MM.1S (cell line): ENCODE data around the gene AKAP6.

Experiments
- DNase-seq: peaks from one replicate; pipeline ENCODE4 v3.0.0-alpha.2; 2015
- H2AFZ ChIP-seq: fragments of 300-600 bp; sonication (generic); 2 replicates; pipeline ENCODE4 v1.6.0; 2016; ENCODE audit warnings: antibody characterized with exemption, low read length
- H3F3A ChIP-seq: fragments of 300-600 bp; sonication (generic); 2 replicates; pipeline ENCODE4 v1.6.1; 2016; ENCODE audit warnings: mild to moderate bottlenecking, antibody characterized with exemption, low read length, moderate library complexity, mixed read lengths; ENCODE audit not compliant: insufficient read depth
- H3K27ac ChIP-seq: fragments of 300-600 bp; sonication (generic); 2 replicates; pipeline ENCODE4 v1.5.1; 2016; ENCODE audit warnings: mild to moderate bottlenecking, low read length
- H3K27me3 ChIP-seq: fragments of 300-600 bp; sonication (generic); replicated peaks from 2 replicates; pipeline ENCODE4 v1.6.0; 2016; ENCODE audit warnings: low read length; ENCODE audit not compliant: insufficient read depth
- H3K36me3 ChIP-seq: fragments of 300-600 bp; sonication (generic); replicated peaks from 2 replicates; pipeline ENCODE4 v1.6.1; 2016; ENCODE audit warnings: mild to moderate bottlenecking, low read length, mixed read lengths; ENCODE audit not compliant: insufficient read depth
- H3K4me1 ChIP-seq: fragments of 300-600 bp; sonication (generic); 2 replicates; pipeline ENCODE4 v1.6.1; 2016; ENCODE audit warnings: low read length, mixed read lengths
- H3K4me2 ChIP-seq: fragments of 300-600 bp; sonication (generic); 2 replicates; pipeline ENCODE4 v1.6.0; 2016; ENCODE audit warnings: low read depth, low read length
- H3K4me3 ChIP-seq: fragments of 300-600 bp; sonication (generic); 2 replicates; pipeline ENCODE4 v1.5.1; 2016; ENCODE audit warnings: low read length, mixed read lengths
- H3K79me2 ChIP-seq: fragments of 300-600 bp; sonication (generic); 2 replicates; pipeline ENCODE4 v1.6.1; 2016; ENCODE audit warnings: mixed run types, low read length, mixed read lengths
- H3K9ac ChIP-seq: fragments of 300-600 bp; sonication (generic); 2 replicates; pipeline ENCODE4 v1.6.1; 2016; ENCODE audit warnings: low read length, mixed read lengths
- H3K9me2 ChIP-seq: fragments of 300-600 bp; sonication (generic); replicated peaks from 2 replicates; pipeline ENCODE4 v1.6.1; 2016; ENCODE audit warnings: mild to moderate bottlenecking, low read length, mixed read lengths; ENCODE audit not compliant: insufficient read depth
- H3K9me3 ChIP-seq: fragments of 300-600 bp; sonication (generic); replicated peaks from 2 replicates; pipeline ENCODE4 v1.6.1; 2016; ENCODE audit warnings: mild to moderate bottlenecking, low read length, mixed read lengths; ENCODE audit not compliant: insufficient read depth
- H4K20me1 ChIP-seq: fragments of 300-600 bp; sonication (generic); 2 replicates; pipeline ENCODE4 v1.6.1; 2016; ENCODE audit warnings: mild to moderate bottlenecking, low read length, moderate library complexity, mixed read lengths; ENCODE audit not compliant: insufficient read depth
- EZH2 ChIP-seq: fragments of 300-600 bp; sonication (generic); optimal IDR thresholded peaks from 2 replicates; pipeline ENCODE3; 2017; ENCODE audit warnings: low read depth, mild to moderate bottlenecking, antibody characterized with exemption, low read length, mixed read lengths
- EZH2phosphoT487 ChIP-seq: fragments of 300-600 bp; sonication (generic); IDR thresholded peaks from 2 replicates; pipeline ENCODE4 v1.6.1; 2018; ENCODE audit warnings: antibody characterized with exemption, low read length
- TF ChIP-seq, protein P1 (sequence below): fragments of 300-600 bp; sonication (generic); IDR thresholded peaks from 2 replicates; pipeline ENCODE4 v1.5.1; 2016; ENCODE audit warnings: antibody characterized with exemption, low read length, mixed read lengths

AKAP6 gene

DNA sequence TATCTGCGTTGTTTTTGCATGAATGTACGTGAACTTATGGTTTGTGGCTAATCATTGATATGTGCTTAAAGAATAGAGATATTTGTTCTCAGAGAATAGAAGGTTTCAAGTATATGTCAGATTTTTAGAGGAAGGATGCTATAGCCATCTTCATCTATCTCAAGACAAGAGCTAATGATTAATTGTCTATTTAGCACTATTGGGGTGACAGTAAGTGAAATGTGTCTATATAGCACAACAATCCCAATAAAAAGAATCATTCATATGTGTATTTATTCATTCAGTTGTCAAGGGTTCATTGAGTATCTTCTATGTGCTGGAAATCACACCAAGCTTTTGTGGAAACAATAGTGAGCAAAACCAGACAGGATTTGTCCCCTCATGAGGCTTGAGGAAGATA, 310.1 kb downstream of the AKAP6 start:
- Histone ChIP-seq H3K4me3 (no peak overlapping the region), H3K4me2 (no peak overlapping the region), H3K27ac (no peak overlapping the region), H3K36me3 (no peaks in the 10 kb centered on the region), H3F3A (no peaks in the 10 kb centered on the region), H3K9me3 (no peaks in the 10 kb centered on the region), H3K9ac (no peak overlapping the region), H3K4me1 (no peaks in the 10 kb centered on the region), H3K79me2 (no peaks in the 10 kb centered on the region), H3K9me2 (no peaks in the 10 kb centered on the region), H2AFZ (no peak overlapping the region), H4K20me1 (no peaks in the 10 kb centered on the region), H3K27me3 (no peaks in the 10 kb centered on the region)
- DNase-seq: no peak
- TF ChIP-seq EZH2phosphoT487 (no peak), EZH2 (no peak)
- TF ChIP-seq, protein P1, sequence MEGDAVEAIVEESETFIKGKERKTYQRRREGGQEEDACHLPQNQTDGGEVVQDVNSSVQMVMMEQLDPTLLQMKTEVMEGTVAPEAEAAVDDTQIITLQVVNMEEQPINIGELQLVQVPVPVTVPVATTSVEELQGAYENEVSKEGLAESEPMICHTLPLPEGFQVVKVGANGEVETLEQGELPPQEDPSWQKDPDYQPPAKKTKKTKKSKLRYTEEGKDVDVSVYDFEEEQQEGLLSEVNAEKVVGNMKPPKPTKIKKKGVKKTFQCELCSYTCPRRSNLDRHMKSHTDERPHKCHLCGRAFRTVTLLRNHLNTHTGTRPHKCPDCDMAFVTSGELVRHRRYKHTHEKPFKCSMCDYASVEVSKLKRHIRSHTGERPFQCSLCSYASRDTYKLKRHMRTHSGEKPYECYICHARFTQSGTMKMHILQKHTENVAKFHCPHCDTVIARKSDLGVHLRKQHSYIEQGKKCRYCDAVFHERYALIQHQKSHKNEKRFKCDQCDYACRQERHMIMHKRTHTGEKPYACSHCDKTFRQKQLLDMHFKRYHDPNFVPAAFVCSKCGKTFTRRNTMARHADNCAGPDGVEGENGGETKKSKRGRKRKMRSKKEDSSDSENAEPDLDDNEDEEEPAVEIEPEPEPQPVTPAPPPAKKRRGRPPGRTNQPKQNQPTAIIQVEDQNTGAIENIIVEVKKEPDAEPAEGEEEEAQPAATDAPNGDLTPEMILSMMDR: no peak

DNA sequence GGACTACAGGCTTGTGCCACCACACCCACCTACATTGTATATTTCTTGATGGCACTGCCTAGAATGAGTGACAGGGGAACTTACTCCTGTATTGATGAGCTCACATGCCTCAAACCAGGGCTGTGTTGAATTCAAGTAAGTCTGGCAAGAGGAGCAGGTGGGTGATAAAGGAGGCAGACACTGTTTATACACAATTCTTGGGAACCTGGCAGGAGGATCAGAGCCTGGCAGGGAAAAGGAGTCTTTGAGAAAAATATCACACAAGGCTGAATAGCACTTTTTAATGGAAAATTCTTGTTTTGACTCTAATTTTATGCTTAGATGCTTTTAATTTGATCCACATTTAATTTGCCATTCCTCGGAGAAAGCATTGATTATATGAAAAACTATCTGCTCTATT, 316.5 kb downstream of the AKAP6 start:
- TF ChIP-seq EZH2: no peak
- H3K4me3 ChIP-seq: no peak overlapping the region
- no peak overlapping the region for H2AFZ ChIP-seq
- no peaks in the 10 kb centered on the region for H3K9me2 ChIP-seq
- no peak overlapping the region for H3K4me2 ChIP-seq
- no peaks in the 10 kb centered on the region for H3K79me2 ChIP-seq
- H3K27me3 ChIP-seq: no peaks in the 10 kb centered on the region
- no peaks in the 10 kb centered on the region for H4K20me1 ChIP-seq
- H3K4me1 ChIP-seq: no peaks in the 10 kb centered on the region
- no peaks in the 10 kb centered on the region for H3K36me3 ChIP-seq
- no peak overlapping the region for H3K27ac ChIP-seq
- no peaks in the 10 kb centered on the region for H3K9me3 ChIP-seq
- no peaks in the 10 kb centered on the region for H3F3A ChIP-seq
- DNase-seq: no peak
- H3K9ac ChIP-seq: no peak overlapping the region

DNA sequence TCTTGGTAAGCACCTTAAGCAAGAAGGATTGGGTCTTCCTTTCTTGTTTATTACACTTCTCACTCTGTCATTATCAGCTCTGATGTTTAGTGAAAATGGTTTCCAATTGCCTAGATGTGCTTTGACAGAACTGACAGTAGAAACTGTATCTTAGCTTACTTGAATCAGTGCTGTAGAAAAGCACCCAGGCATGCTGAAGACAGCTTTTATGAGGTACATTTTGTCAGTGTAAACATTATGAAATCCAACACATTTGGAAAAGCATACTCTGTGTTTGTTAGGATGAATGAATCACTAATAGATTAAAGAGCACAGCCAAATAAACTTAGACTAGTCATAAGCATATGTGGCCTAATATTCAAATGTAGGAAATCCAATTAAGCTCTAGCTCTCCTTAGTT, 319.3 kb downstream of the AKAP6 start:
- TF ChIP-seq EZH2: no peak
- Histone ChIP-seq H3K9me3 (no peaks in the 10 kb centered on the region), H3F3A (no peaks in the 10 kb centered on the region), H3K4me1 (no peaks in the 10 kb centered on the region), H3K4me2 (no peak overlapping the region), H3K9ac (no peak overlapping the region), H3K36me3 (no peaks in the 10 kb centered on the region), H3K9me2 (no peaks in the 10 kb centered on the region), H3K4me3 (no peak overlapping the region), H3K27me3 (no peaks in the 10 kb centered on the region), H3K27ac (no peak overlapping the region), H2AFZ (no peak overlapping the region), H4K20me1 (no peaks in the 10 kb centered on the region), H3K79me2 (no peaks in the 10 kb centered on the region)
- no peak for DNase-seq

DNA sequence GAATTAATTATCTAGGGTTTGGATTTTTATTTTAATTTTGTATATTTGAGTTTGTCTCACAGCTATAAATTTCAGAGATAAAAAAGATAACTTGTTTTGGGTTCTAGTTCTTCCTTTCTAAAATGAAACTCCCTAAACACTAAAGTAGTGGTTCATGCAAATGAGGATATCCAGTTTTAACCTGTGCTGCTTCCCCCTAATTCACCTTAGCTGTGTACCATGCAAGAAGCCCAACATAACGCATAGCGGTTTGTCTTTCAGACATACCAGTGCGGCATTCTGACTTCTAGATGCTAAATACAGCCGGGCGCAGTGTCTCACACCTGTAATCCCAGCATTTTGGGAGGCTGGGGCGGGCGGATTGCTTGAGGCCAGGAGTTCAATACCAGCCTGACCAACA, 320.9 kb downstream of the AKAP6 start:
- Histone ChIP-seq H3K4me2 (no peak overlapping the region), H4K20me1 (no peaks in the 10 kb centered on the region), H3K36me3 (no peaks in the 10 kb centered on the region), H3K79me2 (no peaks in the 10 kb centered on the region), H3K27me3 (no peaks in the 10 kb centered on the region), H3K9me3 (no peaks in the 10 kb centered on the region), H3F3A (no peaks in the 10 kb centered on the region), H3K4me1 (no peaks in the 10 kb centered on the region), H3K27ac (no peak overlapping the region), H3K4me3 (no peak overlapping the region), H2AFZ (no peak overlapping the region), H3K9me2 (no peaks in the 10 kb centered on the region), H3K9ac (no peak overlapping the region)
- TF ChIP-seq EZH2 (no peak), EZH2phosphoT487 (no peak)
- TF ChIP-seq, protein P1: no peak
- DNase-seq: no peak
